ENCODE results near the gene KRT7.
"Not testable (repeated sequence)": the region's sequence is repeated elsewhere in the genome, so short reads cannot be mapped to it uniquely, and the experiment has no call there.

Gene KRT7

DNA sequence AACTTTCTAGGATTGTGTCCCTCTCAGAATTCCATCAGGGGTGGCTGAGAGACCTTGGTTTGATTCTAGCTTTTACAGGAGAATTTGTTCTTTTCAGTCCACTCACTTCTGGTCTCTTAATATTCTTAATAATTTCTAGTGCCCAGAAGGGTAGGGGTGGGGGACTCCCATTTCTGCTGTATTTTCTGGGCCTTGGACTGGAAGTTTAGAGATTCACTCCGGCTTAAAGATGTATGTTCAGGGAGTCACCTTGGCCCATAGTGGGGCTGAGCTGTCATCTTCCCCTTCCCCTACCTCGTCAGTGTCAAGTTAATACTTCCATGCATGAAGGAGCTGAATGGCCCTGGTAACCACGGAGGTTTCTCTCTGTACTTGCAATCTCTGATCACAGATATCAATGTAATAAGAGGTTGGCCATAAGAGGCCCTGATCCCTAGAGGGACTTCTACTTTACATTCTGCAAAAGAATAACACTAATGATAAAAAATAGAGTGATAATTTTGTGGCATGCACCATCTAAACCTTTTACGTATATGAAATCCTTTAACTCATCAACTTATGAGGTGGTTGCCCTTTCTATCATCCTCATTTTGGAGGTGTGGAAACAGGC is 51.6 kb downstream of the KRT7 start:
- TF ChIP-seq, protein P1, sequence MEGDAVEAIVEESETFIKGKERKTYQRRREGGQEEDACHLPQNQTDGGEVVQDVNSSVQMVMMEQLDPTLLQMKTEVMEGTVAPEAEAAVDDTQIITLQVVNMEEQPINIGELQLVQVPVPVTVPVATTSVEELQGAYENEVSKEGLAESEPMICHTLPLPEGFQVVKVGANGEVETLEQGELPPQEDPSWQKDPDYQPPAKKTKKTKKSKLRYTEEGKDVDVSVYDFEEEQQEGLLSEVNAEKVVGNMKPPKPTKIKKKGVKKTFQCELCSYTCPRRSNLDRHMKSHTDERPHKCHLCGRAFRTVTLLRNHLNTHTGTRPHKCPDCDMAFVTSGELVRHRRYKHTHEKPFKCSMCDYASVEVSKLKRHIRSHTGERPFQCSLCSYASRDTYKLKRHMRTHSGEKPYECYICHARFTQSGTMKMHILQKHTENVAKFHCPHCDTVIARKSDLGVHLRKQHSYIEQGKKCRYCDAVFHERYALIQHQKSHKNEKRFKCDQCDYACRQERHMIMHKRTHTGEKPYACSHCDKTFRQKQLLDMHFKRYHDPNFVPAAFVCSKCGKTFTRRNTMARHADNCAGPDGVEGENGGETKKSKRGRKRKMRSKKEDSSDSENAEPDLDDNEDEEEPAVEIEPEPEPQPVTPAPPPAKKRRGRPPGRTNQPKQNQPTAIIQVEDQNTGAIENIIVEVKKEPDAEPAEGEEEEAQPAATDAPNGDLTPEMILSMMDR (IDR thresholded peaks at IDR 0.05; ENCODE audit: extremely low read depth, missing control alignments) = no peak
- DNase-seq (ENCODE audit: low spot score) = no peak

DNA sequence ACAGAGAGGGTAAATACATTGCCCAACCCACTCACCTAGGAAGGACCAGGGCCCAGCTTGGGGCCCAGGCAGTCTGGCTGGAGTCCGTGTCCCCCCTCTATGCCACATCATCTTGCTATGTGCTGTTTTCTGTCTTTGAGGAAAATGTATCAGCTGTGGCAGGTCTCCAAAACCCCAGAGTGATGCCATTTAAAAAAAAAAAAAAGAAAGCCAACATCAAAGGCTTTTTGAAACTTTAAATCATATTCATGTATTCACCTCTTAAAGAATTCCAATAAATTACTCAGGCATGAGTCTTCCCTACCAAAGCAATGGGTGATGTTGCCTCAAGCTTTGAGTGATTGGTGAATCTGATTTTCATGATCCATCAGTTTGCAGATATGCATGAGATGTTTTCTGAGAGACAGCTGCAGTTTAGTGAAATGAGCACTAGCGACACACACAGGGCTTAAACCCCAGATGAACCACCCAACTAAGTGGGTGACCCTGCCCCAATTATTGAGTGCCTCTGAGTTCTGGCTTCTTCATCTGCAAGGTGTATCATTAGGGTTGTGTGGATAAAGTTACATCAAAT is 52.2 kb downstream of the KRT7 start:
- TF ChIP-seq, protein P1 (IDR thresholded peaks at IDR 0.05; ENCODE audit: extremely low read depth, missing control alignments) = no peak
- DNase-seq (ENCODE audit: low spot score) = no peak

DNA sequence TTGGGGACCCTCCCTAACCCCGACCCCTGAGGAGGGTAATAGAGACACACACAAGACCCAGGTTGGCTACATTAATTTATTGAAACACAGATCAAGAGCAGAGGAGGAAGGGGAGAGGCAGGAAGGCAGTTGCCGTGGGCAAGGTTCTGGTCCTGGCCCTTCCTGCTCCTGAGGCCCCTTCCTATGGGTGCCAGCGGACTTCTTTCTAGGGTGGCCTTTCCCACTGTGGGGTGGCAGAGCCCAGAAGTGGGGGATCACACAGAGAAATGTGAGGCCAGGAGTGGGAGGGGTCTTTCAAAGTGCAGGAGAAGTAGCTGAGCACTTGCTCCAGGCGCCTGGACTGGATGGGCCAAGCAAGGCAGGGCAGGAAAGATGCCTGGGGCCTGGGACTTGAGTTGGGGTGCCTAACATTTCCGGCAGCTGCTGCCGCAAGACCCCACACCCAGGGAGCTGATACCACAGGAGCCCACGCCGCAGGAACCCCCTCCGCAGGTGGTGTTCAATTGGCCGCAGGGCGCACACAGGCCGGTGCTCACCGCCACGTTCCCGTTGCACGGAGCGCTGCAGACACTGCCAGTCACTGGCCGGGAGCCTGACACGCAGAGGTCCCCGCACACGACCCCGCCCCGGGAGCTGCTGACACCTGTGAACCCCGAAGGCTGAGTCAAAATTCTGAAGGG is 52.9 kb downstream of the KRT7 start:
- DNase-seq (ENCODE audit: low spot score) = no peak
- TF ChIP-seq, protein P1 (IDR thresholded peaks at IDR 0.05; ENCODE audit: extremely low read depth, missing control alignments) = no peak

DNA sequence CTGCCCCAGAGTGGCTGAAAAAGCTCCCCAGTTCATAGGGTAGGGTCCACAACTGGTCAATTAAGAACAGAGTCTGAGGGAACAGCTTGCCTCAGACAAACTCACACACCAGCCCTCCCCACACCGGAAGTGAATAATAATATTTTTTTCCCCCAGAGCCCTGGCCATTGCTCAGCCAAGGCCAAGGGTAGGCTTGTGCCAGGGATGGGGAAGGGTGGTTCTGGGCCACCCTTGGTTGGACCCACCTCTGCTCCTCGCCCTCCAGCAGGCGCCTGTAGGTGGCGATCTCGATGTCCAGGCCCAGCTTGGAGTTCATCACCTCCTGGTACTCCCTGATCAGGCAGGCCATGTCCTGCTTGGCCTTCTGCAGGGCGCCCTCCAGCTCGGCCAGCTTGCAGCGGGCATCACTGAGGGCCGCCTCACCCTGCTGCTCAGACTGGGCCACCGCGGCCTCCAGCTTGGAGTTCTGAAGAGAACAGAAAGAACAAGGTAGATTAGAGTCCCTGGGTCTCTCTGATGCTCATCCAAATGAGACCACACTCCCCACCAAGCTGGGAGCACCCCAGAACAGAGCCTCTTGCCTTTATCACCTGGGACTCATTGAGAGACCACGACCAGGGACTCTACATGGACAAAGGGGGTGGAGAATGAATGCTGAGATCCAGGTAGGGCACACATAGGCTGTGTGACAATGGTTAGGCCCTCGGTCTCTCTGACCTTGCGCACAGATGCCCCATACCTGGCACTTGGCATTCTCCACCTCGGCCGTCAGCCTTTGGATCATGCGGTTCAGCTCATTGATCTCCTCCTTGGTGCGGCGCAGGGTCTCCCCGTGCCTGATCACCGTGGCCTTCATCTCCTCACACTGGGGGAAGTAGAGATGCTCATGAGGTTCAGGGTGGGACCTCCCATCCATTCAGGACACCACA is 54.1 kb downstream of the KRT7 start:
- DNase-seq (ENCODE audit: low spot score) = not testable (repeated sequence)

DNA sequence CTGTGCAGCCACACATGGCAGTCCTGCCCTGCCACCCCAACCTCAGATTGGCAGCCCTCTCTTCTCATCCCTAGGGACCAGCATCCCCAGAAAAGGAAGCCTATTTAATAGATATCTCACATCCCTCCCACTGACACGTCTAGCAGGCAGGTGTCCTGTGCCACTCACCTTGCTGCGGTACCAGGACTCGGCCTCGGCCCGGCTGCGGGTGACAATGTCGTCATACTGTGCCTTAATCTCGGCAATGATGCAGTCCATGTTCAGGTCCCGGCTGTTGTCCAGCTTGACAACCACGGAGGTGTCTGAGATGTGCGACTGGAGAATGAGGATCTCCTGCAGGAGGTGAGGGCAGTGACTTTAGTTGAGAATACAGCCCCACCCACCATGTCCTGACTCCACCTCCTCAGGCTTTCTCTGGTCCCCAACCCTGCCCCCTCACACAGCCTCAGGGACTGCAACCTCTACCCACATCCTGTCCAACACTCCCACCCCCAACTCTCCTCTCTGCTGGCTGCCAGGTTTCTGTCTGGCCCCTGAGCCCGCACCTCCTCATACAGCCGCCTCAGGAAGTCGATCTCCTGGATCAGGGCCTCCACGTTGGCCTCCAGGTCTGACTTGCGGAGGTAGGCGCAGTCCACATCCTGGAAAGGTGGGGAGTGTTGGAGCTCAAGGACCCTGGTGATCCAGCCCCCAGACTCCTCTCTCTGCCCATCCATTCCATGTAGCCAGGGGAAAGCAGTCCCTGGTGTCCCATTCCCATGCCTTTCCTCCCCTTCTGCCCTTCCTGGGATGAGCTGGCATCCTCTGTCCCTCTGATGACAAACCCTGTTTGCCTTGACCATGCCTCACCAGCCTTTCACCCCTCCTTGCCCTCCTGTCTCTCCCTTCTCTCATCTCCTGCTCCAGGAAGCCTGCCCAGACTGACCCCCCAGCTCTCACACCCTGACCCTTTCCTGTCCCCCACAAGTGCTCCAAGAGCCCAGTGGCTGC is 55.1 kb downstream of the KRT7 start:
- DNase-seq (ENCODE audit: low spot score) = peak; percentile 39

DNA sequence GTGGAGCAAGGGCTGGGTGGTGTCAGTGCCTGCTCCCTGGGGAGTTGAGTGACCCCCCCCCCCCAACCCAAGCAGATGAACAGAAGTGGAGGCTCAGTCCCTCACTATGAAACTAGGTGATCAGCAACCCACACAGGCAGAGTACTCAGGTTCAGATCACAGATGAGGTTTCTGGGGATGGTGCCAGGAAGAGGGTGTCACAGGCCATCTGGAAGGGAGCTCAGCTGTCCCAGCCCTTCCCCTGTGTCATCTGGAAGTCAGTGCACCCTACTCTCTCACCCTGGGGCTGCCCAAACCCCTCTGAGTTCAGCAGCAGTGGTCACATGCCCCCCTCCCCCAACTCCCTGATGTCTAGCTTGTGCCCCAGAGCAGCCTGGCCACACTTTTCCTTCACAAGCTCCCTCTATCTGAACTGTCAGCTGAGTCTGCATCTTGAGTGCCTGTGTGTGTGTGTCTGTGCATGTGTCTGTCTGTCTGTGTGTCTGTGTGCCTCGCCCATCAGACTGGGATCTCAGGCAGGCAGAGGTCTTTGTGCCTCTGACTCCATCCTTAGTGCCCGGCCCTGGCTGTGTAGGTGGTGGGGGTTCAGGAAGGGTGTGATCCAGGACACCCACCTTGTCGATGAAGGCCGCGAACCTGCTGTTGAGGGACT is 57.6 kb downstream of the KRT7 start:
- not testable (repeated sequence) for DNase-seq (ENCODE audit: low spot score)

DNA sequence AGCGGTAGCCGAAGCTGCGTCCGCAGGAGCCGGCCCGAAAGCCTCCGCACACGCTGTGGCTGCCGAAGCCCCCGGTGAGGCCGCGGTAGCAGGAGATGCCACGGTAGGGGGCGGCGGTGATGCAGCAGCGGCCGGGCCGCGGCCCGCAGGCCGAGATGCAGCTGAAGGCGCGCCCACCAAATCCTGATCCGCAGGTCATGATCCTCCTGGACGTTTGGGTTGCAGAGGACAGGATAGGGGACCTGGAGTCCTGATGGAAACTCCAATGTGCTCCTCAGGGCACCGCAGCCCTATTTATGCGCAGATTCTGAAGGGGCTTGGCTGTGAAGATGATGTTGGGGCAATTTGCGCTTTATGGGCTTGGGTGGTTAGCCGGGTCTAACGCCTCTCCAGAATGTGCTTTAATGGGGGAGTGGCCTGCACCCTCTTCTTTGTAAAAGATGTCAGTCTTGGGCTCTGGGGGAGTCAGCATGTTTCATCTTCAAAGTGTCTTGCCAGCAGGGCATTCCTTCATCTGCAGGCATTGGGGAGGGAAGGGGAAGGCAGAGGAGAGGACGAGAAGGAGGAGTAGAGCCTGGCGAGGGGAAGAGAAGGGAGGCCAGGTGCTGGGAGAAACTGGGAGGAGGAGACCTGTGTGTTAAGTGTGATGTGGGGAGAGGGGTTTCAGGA is 58.4 kb downstream of the KRT7 start, which contains the start of gene KRT81:
KRT81 (minus strand) TSS at position 268 of the 669 bp plus-strand sequence; CDS start at position 199, 69 bp downstream.
- TF ChIP-seq, protein P1 (IDR thresholded peaks at IDR 0.05; ENCODE audit: extremely low read depth, missing control alignments) = no peak
- no peak for DNase-seq (ENCODE audit: low spot score)

Data from GM20000 (cell line).